Left ventricle myocardium superior (tissue), 1 donor: ENCODE results near the gene SEC16B. TPM values are rescaled to one million over a fixed set of nuclear protein-coding genes. Genes with fewer than 3 reads are reported as not detected.

Experiments
- ATAC-seq: fragments of 200-7000 bp; cut with Tn5 transposase; one replicate; pipeline ENCODE4 v1.9.1; 2020; ENCODE audit warnings: mild to moderate bottlenecking, moderate library complexity
- DNase-seq: peaks from one replicate; pipeline ENCODE4 v3.0.0-alpha.2; 2020
- intact Hi-C: fragments of 100-400 bp; cut with micrococcal nuclease; formaldehyde crosslinking; loops from one replicate; pipeline ENCODE4 v1.11.0; 2022
- total RNA-seq: library from RNA; stranded (reverse); fragmentation: NEBNext Ultra II Directional; extraction: Animal tissue kit (Norgen Biotek cat#: 25700); gene quantifications from one replicate; pipeline ENCODE4 v1.2.1, GENCODE V29; 2021
- donor health status: DM: no; HTN: yes; CAD: no; lungs with severe emphysema.

SEC16B gene
- total RNA-seq, 1 donor from 2014 or later = 1.8 TPM

DNA sequence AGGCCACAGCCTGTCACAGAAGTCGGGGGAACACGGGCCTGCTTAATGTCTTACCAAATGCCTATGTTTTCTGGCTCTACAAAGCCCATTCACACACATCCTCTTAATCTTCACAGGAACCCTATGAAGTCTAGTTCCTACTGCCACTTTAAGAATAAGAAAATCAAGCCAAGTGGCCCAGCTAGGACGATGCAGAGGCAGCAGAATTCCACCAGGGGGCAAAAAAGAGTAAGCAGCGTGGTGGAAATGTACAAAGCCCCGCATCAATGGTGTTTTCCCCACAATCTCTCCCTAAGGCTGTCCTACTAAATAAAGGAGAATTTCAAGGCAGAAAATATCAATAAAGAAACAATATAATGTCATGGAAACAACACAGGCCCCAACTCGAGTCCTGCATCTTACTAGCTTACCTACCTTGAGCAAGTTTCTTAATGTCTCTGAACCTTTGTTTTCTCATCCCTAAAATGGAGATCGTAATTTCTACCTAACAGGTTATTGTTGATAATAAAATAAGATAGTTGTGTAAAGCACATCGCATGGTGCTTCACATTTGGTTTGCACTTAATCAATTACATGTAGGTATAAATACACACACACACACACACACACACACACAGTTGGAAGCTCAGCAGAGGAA, 21.4 kb downstream of the SEC16B start:
- DNase-seq (no peak), ATAC-seq (peak; percentile 72)
- intact Hi-C loops = no loop called here

DNA sequence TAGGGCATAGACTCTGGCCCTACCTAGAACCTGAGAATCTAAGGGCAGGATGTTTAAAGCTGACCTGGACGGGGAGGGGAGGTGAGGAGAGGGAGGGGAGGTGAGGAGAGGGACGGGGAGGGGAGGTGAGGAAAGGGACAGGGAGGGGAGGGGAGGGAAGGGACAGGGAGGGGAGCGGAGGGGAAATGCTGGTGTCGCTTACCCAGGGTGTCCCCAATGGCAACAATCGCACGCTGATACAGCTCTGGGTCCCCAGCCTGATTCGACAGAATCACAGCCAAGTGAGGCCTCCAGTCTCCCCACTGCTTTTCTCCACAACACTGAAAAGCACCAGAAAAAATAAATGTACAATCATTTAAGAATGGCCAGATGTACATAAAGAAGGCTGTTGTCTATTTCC, 22.2 kb downstream of the SEC16B start:
- intact Hi-C loops = no loop called here
- DNase-seq (no peak), ATAC-seq (no peak)

DNA sequence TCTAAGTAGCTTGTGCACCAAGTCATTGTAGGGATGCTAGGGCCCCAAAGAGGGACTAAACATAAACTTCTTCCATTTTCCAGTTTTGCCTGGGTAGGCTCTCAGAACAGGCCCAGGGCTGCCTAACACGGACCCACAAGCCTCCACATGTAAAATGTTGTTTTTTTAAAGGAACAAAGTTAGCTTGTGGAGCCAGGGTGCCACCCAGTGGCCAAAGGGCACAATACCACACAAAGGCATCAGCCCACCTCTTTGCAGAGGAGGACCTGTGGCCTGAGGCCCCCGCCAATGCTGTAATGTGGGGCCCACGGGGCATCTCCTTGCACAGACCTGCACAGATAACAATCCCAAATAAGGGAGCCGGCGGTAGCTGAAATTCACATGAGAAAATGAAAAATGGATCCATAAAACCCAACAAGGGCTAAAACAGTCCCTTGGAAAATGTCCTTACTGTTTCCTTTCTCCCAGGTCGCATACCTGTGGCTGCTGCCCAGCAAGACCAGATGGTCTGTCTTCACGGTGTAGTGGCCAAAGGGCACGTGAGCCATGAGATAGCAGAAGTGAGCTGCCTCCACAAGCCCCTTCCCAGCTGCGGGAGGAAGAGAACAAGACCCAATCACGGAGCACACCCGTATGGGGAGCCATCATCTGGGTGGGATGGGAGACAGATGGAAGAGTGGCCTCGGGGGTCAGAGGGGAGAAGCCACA, 23.8 kb downstream of the SEC16B start:
- ATAC-seq (peak; percentile 61), DNase-seq (no peak)
- intact Hi-C loops = no loop called here

DNA sequence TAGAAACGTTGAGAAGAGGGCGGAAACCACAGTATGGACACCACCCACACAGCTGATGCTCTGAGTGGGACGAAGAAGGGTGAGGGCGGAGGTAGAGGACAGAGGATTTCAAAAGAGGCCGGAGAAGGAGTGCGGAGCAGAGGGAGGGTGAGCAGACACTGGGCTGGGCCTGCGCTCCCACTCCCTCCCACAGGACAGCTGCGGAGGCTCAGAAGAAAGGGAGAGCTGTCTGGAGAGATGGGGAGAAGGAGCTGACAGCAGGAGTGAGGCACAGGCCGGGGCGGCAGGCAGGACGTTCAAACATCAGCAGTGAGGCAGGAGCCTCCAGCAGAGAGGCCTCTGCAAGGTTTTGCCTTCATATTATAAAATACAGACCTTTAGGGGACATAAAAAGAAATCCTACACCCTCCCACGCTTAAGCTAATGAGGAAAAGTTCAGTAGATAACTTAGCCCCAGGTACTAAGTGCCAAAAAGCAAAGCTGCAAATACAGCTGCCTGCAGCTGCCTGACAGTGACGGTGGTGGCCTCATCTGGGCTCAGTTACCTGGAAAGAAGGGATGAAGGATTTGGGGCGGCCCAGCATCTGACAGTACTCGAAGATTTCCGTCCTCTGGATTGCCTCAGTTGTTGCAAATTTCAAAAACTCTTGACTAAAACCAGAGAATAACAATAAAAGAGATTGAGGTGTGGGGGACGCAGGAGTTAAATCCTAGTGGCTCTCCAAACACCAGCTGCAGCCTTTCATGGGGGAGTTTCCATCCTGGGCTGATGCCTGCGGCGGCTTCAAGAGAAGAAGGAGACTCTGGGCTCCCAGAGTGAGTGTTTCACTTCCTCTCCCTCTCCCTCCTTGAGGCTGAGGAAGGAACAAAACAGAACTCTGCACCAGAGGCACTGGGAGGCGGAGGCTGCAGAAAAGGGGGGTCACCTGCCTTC, 25.6 kb downstream of the SEC16B start:
- peak; percentile 9 for ATAC-seq
- no peak for DNase-seq
- intact Hi-C loops = no loop called here

DNA sequence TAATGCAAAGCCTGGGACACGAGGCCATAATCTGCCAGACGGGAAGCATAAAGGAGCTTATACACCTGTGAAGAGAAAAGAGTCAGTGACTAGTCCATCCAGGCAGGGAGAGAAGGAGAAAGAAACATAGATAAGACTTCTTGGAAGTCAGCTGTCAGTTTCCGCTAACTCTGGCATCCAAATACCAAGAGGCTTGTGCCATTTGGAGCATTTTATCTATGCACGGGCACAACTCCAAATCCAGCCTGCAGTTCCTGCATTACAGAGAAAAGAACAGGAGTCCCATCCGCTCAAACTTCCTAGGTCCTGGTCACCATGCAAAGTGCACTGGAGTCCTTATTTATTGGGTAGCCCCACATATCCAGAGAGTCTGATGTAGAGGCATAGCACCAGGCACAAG, 27.9 kb downstream of the SEC16B start:
- DNase-seq (no peak), ATAC-seq (peak; percentile 25)

DNA sequence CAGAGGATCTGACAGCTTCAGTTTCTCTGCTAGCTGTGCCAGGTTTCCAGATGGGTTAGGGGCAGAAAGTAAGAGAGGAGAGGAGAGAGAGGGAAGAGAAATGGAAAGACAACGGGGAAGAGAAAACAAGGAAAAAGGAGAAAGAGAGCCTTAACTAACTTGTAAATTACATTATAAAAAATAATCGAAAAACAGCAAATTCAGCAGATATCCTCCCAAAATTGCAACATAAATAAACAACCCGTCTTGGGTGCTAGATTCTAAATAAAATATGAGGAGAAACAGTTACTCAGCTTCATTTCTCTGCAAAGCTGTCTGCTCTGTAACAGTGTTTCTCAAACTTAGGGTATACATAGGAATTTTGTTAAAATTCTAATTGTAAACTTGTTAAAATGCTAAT, 29.2 kb downstream of the SEC16B start:
- intact Hi-C loops = no loop called here
- DNase-seq (no peak), ATAC-seq (no peak)

More for the DNA sequence above, 27.9 kb downstream of the SEC16B start:
- intact Hi-C loops = no loop called here

DNA sequence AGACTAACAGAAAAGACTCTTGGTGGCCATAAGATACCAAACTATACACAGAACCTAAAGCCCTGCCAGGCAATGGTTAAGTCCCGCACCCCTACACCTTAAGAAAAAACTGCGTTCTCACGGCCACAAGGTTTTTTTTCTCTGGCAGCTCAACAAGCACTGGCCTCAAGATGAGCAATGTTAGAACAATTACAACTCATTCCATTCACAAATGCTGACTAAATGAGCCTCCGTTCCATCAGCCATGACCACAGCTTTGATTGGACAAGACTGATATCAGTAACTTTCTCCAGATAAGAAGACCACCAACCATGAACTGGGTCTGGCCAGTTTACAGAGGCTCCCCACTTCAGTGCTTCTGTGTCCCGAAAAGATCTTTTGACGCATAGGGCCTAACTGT, 31.9 kb downstream of the SEC16B start:
- DNase-seq (no peak), ATAC-seq (no peak)
- intact Hi-C loops = loop anchor here (10.0 kb wide), 1 partner anchor 83 kb away; no protein-coding TSS in a partner anchor

DNA sequence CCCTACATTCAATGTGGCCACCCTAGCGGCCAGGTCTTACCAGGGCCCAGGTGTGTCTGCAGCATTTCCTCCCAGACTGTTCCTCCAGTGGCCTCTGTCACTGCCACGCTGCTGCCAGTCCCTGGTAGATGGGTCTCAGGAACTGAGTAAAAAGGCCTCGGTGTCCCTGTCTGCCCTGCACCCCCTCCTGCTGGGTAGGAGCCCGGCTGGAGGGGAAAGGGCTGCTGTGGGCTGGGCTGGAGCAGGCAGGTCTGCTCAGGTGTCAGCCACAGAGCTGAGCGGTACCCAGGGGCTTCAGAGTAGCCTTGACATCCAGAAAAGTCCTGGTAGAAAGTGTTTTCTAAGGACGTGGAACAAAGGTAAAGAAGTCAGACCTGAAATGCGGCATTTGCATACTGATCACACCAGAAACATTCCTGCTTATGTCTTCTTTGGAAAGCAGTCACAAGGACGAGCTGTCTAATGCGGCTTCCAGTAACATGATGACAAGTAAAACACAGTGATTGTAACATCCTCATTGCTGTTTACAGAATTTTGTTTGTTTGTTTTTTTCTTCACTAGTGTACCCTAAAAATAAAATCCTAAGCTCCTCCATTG, 32.6 kb downstream of the SEC16B start:
- no peak for ATAC-seq
- intact Hi-C loops = loop anchor here (10.0 kb wide), 1 partner anchor 82 kb away; no protein-coding TSS in a partner anchor

DNA sequence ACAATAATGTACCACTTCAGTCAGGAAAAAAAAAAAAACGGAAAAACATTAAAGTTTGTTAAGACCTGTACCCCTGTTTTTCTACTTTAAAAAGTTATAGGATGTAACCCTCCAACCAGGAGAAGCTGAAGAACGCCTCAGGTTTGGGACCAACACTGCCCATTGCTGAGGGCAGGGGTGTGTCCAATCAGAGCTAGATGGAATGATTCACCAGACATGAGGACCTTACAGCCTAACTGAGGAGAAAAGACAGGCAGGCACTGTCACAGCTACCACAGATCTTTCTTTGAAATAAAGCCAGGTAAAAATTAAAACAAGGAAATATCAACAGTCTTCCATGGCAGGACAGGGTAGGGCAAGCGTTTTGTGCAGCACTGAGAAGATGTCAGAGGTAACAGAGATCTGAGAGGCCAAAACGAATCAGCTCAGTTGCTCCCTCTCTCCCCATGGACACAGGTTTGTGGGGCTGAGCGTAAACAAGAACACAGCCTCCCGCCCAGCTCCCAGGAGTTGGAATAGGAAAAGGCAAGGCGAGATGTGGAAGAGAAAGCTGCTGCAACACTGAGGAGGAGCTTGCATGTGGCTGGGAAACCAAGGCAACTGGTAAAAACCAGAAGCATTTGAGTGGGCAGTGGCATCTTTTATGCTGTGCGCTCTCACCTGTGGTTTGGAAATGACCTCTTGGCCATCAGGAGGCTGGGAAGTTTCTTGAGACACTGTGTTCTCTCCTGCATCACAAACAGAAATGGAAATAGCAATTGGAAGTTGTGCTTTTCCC, 34.0 kb downstream of the SEC16B start:
- ATAC-seq (no peak), DNase-seq (no peak)
- intact Hi-C loops = loop anchor here (10.0 kb wide), 1 partner anchor 81 kb away; no protein-coding TSS in a partner anchor

More for the DNA sequence above, 32.6 kb downstream of the SEC16B start:
- no peak for DNase-seq

DNA sequence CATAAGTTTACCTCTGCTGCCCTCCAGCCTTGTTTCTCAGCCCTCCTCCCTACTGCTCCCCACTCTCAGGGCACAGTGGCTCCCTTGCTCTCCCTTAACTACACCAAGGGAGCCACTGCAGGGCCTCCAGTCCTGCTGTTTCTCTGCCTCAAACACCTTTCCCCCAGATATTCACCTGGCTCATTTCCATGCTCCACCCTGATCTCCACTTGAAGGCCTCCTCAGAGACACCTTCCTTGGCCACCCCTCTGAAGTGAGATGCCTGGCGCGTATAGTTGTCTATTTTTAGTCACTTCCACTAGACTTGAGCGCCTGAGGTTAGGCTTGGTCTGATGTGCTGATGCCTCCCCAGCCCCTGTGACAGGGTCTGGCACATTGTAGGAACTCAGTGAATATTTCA, 34.9 kb downstream of the SEC16B start:
- intact Hi-C loops = loop anchor here (10.0 kb wide), 1 partner anchor 80 kb away; no protein-coding TSS in a partner anchor
- ATAC-seq (peak; percentile 95), DNase-seq (peak; percentile 57)

DNA sequence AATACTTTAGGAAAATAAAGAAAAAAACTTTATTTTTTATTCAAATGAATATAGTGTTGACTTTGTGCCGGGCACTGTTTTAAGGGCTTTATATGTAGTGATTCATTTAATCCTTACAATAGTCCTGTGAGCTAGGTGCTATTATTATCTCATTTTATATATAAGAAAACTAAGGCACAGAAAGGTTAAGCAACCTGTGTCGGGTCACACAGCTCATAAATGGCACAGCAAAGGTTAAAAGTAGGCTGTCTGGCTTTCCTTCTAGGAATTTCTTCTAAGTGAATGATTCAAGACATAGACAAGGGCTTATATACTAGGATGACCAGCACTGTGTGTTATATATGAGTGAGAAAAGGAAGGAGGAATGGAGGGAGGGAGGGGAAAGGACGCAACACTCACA, 35.4 kb downstream of the SEC16B start:
- intact Hi-C loops = loop anchor here (10.0 kb wide), 1 partner anchor 80 kb away; no protein-coding TSS in a partner anchor

DNA sequence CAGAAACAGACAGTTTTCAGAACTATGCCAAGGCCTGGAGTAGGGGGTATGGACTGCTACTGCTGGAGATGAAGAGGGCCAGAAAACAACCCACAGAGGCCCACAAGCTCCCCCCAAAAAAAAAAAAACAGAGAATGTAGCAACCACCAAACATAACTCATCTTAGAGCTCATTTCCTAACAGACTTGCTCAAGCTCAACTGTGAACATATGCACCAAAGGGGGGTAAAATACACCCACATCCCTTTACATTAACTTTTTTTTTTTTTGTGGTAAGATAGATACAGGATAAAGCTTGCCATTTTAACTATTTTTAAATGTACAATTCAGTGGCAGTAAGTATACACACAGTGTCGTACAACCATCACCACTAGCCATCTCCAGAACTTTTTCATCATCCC, 36.0 kb downstream of the SEC16B start:
- DNase-seq = no peak
- ATAC-seq = no peak
- intact Hi-C loops = loop anchor here (10.0 kb wide), 1 partner anchor 79 kb away; no protein-coding TSS in a partner anchor

More for the DNA sequence above, 35.4 kb downstream of the SEC16B start:
- DNase-seq (no peak), ATAC-seq (no peak)

DNA sequence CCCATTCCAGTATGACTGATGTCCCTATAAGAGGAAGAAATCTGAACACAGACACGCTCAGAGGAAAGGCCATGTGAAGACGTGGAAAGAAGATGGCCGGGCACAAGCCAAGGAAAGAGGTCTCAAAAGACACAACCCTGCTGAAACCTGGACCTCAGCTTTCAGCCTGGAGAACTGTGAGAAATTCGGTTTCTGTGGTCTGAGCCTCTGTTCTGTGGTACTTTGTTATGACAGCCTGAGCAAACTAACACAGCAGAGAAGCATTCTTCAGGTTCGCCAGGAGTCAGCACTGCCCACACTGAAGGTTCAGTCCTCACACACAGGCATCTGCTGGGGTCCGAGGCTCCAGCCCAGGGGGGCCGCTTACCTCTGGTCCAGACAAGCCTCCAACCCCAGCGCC, 37.7 kb downstream of the SEC16B start:
- ATAC-seq (no peak), DNase-seq (no peak)
- intact Hi-C loops = loop anchor here (10.0 kb wide), 1 partner anchor 77 kb away; no protein-coding TSS in a partner anchor

DNA sequence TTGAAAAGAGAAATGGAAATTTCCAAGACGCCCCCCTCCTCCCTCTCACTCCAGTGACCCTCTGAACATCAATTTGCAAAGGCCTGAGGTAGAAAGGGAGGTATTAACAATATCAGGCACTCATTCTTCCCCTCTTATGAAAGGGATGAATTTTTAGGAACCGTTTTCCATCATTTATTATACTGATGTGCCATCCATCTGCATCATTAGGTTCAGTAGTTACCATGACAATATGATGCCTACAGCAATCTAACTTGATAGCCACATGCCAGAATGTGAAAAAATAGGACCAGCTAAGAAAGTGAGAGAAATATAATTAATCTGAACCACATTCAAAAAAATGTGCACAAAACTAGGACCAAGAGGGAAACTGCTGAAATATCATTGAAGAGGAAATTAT, 40.9 kb downstream of the SEC16B start:
- no peak for ATAC-seq
- no peak for DNase-seq
- intact Hi-C loops = no loop called here

DNA sequence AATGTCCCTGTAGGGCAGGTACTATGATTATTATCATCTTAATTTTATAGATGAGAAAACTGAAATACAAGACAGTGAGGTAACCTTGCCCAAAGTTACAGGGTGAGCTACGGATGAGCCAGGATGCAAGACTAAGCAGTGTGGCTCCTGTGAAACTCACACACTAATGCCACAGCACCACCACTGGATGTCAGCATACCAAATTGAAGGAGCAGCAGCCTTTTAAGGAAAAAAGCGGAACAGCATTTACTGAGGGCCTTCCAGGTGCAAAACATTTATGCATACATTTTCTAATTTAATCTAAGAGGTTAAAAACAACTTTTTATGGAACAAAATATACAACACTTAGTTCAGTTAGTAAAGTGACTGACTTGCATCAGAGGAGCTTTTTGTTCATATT, 41.7 kb downstream of the SEC16B start:
- intact Hi-C loops = no loop called here
- no peak for DNase-seq
- no peak for ATAC-seq

DNA sequence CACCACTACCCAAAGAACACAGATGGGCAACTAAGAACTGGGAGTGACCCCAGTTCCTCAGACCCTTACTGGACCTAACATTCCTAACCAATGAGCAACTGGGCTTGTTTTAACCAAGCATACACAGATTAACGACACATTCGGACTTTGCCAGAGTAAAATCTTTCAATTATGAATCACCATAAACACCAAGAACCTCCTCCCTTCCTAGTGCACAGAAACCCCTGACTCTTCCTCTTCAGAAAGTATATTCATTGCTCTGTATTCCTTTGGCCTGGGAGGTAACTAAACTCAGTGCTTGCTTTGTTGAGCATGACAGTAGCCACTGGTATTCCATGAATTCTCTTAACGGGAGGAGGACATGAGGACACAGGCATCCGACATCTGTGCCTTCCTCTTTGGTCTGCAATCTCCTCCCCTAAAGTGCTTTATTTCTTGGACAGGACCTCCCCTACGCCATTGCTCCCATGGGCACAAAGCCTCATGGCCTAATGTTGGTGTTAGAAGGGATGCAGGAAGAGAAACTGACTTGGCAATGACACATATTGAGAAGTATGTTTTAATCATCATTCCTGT, 42.7 kb downstream of the SEC16B start:
- DNase-seq (no peak), ATAC-seq (no peak)
- intact Hi-C loops = no loop called here

DNA sequence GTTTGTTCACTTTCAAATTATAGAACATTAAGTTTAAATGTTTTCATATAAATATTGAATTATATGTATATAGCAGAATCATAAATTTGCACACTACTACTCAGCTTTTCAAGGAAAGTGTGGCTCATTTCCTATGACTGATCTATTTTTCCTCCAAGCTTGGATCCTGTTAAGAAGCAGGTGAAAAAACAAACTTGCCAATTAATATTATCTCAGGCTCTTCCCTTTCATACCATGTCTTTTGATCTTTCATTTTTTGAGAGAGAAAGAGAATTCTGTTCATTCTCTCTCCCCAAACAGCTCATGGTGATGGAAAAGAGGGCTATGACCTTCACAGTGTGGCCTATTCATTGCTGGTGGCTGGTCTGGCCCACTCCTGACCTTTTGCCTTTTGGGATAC, 43.7 kb downstream of the SEC16B start:
- no peak for ATAC-seq
- no peak for DNase-seq
- intact Hi-C loops = no loop called here

DNA sequence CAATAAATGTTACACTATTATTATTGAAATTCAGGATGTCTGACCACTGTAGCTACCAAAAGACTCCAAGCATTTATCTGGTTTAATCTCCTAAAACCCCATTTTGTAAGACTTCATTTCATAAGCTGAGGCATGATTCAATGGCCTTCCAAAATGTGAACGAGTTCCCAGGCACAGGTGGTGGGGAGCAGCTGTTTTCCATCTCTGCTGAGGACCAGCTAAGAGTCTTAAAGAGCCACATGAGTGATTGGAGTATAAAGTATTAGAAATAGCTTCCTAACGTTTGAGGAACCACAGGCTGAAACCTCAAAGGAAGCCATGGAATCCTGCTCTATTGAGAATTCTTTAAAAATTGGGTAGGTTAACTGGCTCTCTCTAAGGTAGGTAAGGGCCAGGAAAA, 44.9 kb downstream of the SEC16B start:
- ATAC-seq = no peak
- intact Hi-C loops = no loop called here
- DNase-seq = no peak
